ENCODE data around the gene SYT10.
"Not testable (repeated sequence)": the region's sequence is repeated elsewhere in the genome, so short reads cannot be mapped to it uniquely, and the experiment has no call there.

SYT10 gene

GRCh38 chr12:33432992-33433391 is 6.6 kb downstream of the SYT10 start:
- H3K4me3 ChIP-seq (ENCODE audit: low read length), result no peak overlapping the region
- no peaks in the 10 kb centered on the region for H3K27me3 ChIP-seq (ENCODE audit: control insufficient read depth, insufficient read depth, low read length)
- H3K27ac ChIP-seq (ENCODE audit: low read depth, low read length), result no peak overlapping the region
- no peaks in the 10 kb centered on the region for H3K4me1 ChIP-seq (ENCODE audit: control insufficient read depth, insufficient read depth, low read length)
- no peaks in the 10 kb centered on the region for H3K36me3 ChIP-seq (ENCODE audit: control insufficient read depth, insufficient read depth, low read length)
- H3K9ac ChIP-seq (ENCODE audit: low read length), result no peak overlapping the region

- H3K4me3 ChIP-seq (ENCODE audit: low read length), result no peak overlapping the region
- no peak overlapping the region for H3K9ac ChIP-seq (ENCODE audit: low read length)
- no peaks in the 10 kb centered on the region for H3K4me1 ChIP-seq (ENCODE audit: control insufficient read depth, insufficient read depth, low read length)
- no peaks in the 10 kb centered on the region for H3K36me3 ChIP-seq (ENCODE audit: control insufficient read depth, insufficient read depth, low read length)
- H3K27me3 ChIP-seq (ENCODE audit: control insufficient read depth, insufficient read depth, low read length), result no peaks in the 10 kb centered on the region
- H3K27ac ChIP-seq (ENCODE audit: low read depth, low read length), result no peak overlapping the region
Measured at GRCh38 chr12:33431648-33432047, 8.0 kb downstream of the SYT10 start.

GRCh38 chr12:33429468-33429867 is 10.2 kb downstream of the SYT10 start:
- H3K36me3 ChIP-seq (ENCODE audit: control insufficient read depth, insufficient read depth, low read length), result no peaks in the 10 kb centered on the region
- no peaks in the 10 kb centered on the region for H3K27me3 ChIP-seq (ENCODE audit: control insufficient read depth, insufficient read depth, low read length)
- no peak overlapping the region for H3K4me3 ChIP-seq (ENCODE audit: low read length)
- no peak overlapping the region for H3K9ac ChIP-seq (ENCODE audit: low read length)
- no peak overlapping the region for H3K27ac ChIP-seq (ENCODE audit: low read depth, low read length)
- no peaks in the 10 kb centered on the region for H3K4me1 ChIP-seq (ENCODE audit: control insufficient read depth, insufficient read depth, low read length)

GRCh38 chr12:33427071-33427470 is 12.5 kb downstream of the SYT10 start:
- H3K4me1 ChIP-seq (ENCODE audit: control insufficient read depth, insufficient read depth, low read length), result no peaks in the 10 kb centered on the region
- H3K9ac ChIP-seq (ENCODE audit: low read length), result no peak overlapping the region
- H3K36me3 ChIP-seq (ENCODE audit: control insufficient read depth, insufficient read depth, low read length), result no peaks in the 10 kb centered on the region
- H3K27me3 ChIP-seq (ENCODE audit: control insufficient read depth, insufficient read depth, low read length), result no peaks in the 10 kb centered on the region
- H3K27ac ChIP-seq (ENCODE audit: low read depth, low read length), result no peak overlapping the region
- H3K4me3 ChIP-seq (ENCODE audit: low read length), result no peak overlapping the region

GRCh38 chr12:33423706-33424105 is 15.9 kb downstream of the SYT10 start:
- no peak overlapping the region for H3K27ac ChIP-seq (ENCODE audit: low read depth, low read length)
- H3K4me1 ChIP-seq (ENCODE audit: control insufficient read depth, insufficient read depth, low read length), result no peaks in the 10 kb centered on the region
- H3K4me3 ChIP-seq (ENCODE audit: low read length), result no peak overlapping the region
- no peak overlapping the region for H3K9ac ChIP-seq (ENCODE audit: low read length)
- no peaks in the 10 kb centered on the region for H3K27me3 ChIP-seq (ENCODE audit: control insufficient read depth, insufficient read depth, low read length)
- H3K36me3 ChIP-seq (ENCODE audit: control insufficient read depth, insufficient read depth, low read length), result no peaks in the 10 kb centered on the region

- H3K27ac ChIP-seq (ENCODE audit: low read depth, low read length); H3K4me3 ChIP-seq (ENCODE audit: low read length); H3K27me3 ChIP-seq (ENCODE audit: control insufficient read depth, insufficient read depth, low read length); H3K4me1 ChIP-seq (ENCODE audit: control insufficient read depth, insufficient read depth, low read length); H3K9ac ChIP-seq (ENCODE audit: low read length); H3K36me3 ChIP-seq (ENCODE audit: control insufficient read depth, insufficient read depth, low read length): not testable (repeated sequence)
Measured at GRCh38 chr12:33412410-33412809, 27.2 kb downstream of the SYT10 start.

- no peaks in the 10 kb centered on the region for H3K27me3 ChIP-seq (ENCODE audit: control insufficient read depth, insufficient read depth, low read length)
- H3K4me1 ChIP-seq (ENCODE audit: control insufficient read depth, insufficient read depth, low read length), result no peaks in the 10 kb centered on the region
- no peak overlapping the region for H3K27ac ChIP-seq (ENCODE audit: low read depth, low read length)
- no peak overlapping the region for H3K4me3 ChIP-seq (ENCODE audit: low read length)
- H3K36me3 ChIP-seq (ENCODE audit: control insufficient read depth, insufficient read depth, low read length), result no peaks in the 10 kb centered on the region
- H3K9ac ChIP-seq (ENCODE audit: low read length), result no peak overlapping the region
Measured at GRCh38 chr12:33383503-33383902, 56.1 kb downstream of the SYT10 start.

GRCh38 chr12:33376153-33376552 is 63.5 kb downstream of the SYT10 start:
- Histone ChIP-seq H3K27me3 (ENCODE audit: control insufficient read depth, insufficient read depth, low read length) (no peaks in the 10 kb centered on the region), H3K4me1 (ENCODE audit: control insufficient read depth, insufficient read depth, low read length) (no peaks in the 10 kb centered on the region), H3K36me3 (ENCODE audit: control insufficient read depth, insufficient read depth, low read length) (no peaks in the 10 kb centered on the region), H3K4me3 (ENCODE audit: low read length) (no peak overlapping the region), H3K9ac (ENCODE audit: low read length) (no peak overlapping the region), H3K27ac (ENCODE audit: low read depth, low read length) (no peak overlapping the region)

- Histone ChIP-seq H3K36me3 (ENCODE audit: control insufficient read depth, insufficient read depth, low read length) (no peaks in the 10 kb centered on the region), H3K27ac (ENCODE audit: low read depth, low read length) (no peak overlapping the region), H3K4me3 (ENCODE audit: low read length) (no peak overlapping the region), H3K27me3 (ENCODE audit: control insufficient read depth, insufficient read depth, low read length) (no peaks in the 10 kb centered on the region), H3K9ac (ENCODE audit: low read length) (no peak overlapping the region), H3K4me1 (ENCODE audit: control insufficient read depth, insufficient read depth, low read length) (no peaks in the 10 kb centered on the region)
Measured at GRCh38 chr12:33370318-33370717, 69.3 kb downstream of the SYT10 start.

GRCh38 chr12:33357181-33357580 is 82.4 kb downstream of the SYT10 start:
- Histone ChIP-seq H3K9ac (ENCODE audit: low read length) (no peak overlapping the region), H3K36me3 (ENCODE audit: control insufficient read depth, insufficient read depth, low read length) (no peaks in the 10 kb centered on the region), H3K4me1 (ENCODE audit: control insufficient read depth, insufficient read depth, low read length) (no peaks in the 10 kb centered on the region), H3K4me3 (ENCODE audit: low read length) (no peak overlapping the region), H3K27me3 (ENCODE audit: control insufficient read depth, insufficient read depth, low read length) (no peaks in the 10 kb centered on the region), H3K27ac (ENCODE audit: low read depth, low read length) (no peak overlapping the region)

GRCh38 chr12:33349791-33350190 is 89.8 kb downstream of the SYT10 start:
- Histone ChIP-seq H3K9ac (ENCODE audit: low read length) (no peak overlapping the region), H3K27me3 (ENCODE audit: control insufficient read depth, insufficient read depth, low read length) (no peaks in the 10 kb centered on the region), H3K36me3 (ENCODE audit: control insufficient read depth, insufficient read depth, low read length) (no peaks in the 10 kb centered on the region), H3K27ac (ENCODE audit: low read depth, low read length) (no peak overlapping the region), H3K4me3 (ENCODE audit: low read length) (no peak overlapping the region), H3K4me1 (ENCODE audit: control insufficient read depth, insufficient read depth, low read length) (no peaks in the 10 kb centered on the region)

- H3K4me3 ChIP-seq (ENCODE audit: low read length); H3K27me3 ChIP-seq (ENCODE audit: control insufficient read depth, insufficient read depth, low read length); H3K36me3 ChIP-seq (ENCODE audit: control insufficient read depth, insufficient read depth, low read length): not testable (repeated sequence)
Measured at GRCh38 chr12:33331961-33332398, 107.6 kb downstream of the SYT10 start.

GRCh38 chr12:33330940-33331339 is 108.7 kb downstream of the SYT10 start:
- Histone ChIP-seq H3K4me3 (ENCODE audit: low read length) (no peak overlapping the region), H3K36me3 (ENCODE audit: control insufficient read depth, insufficient read depth, low read length) (no peaks in the 10 kb centered on the region), H3K4me1 (ENCODE audit: control insufficient read depth, insufficient read depth, low read length) (no peaks in the 10 kb centered on the region), H3K27ac (ENCODE audit: low read depth, low read length) (no peak overlapping the region), H3K9ac (ENCODE audit: low read length) (no peak overlapping the region), H3K27me3 (ENCODE audit: control insufficient read depth, insufficient read depth, low read length) (no peaks in the 10 kb centered on the region)

More at GRCh38 chr12:33331961-33332398, 107.6 kb downstream of the SYT10 start:
- not testable (repeated sequence) for H3K27ac ChIP-seq (ENCODE audit: low read depth, low read length); H3K9ac ChIP-seq (ENCODE audit: low read length); H3K4me1 ChIP-seq (ENCODE audit: control insufficient read depth, insufficient read depth, low read length)

All from rectal smooth muscle tissue (tissue), 1 donor.